ENCODE results near the gene ZKSCAN3. TPM values are rescaled to one million over a fixed set of nuclear protein-coding genes. Genes with fewer than 3 reads are reported as not detected.

ZKSCAN3 gene
- total and polyA plus RNA-seq, 10 of the 15 experiments (the other 5 are each of a cell fraction or from before 2014, with no cell fraction given): 0.86 to 4.3 (median 3.1) TPM

DNA sequence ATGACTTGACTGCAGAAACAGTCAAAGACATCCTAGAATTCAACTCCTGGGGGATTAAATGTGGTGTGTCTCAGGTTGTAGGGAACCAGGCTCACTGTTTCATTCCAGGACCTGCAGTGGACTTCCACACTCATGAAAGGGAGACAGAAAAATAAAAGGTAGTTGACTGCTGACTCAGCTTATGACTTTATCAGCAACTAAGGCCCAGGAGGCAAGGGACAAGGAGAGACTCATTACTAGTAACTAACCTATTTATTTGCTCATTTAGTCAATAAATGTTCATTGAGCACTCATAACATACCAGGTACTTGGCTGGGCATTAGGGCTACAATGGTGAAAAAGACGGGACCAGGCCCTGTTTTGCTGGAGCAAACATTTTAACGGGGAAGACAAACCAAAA, 16.7 kb upstream of the ZKSCAN3 start (continued):
- no peak for TF ChIP-seq ZBTB40 (IDR thresholded peaks at IDR 0.05; ENCODE audit: borderline replicate concordance)
- no peak for TF ChIP-seq HDAC6 (IDR thresholded peaks at IDR 0.05; ENCODE audit: unreplicated experiment)
- TF ChIP-seq USF2 (IDR thresholded peaks at IDR 0.05; ENCODE audit: borderline replicate concordance, low read depth, low read length): no peak
- TF ChIP-seq RAD21 (IDR thresholded peaks at IDR 0.05; ENCODE audit: insufficient read depth, low read depth, low read length): no peak
- no peak for TF ChIP-seq RFX5 (IDR thresholded peaks at IDR 0.05; ENCODE audit: low read depth, low read length)
- no peak for TF ChIP-seq POLR2A (IDR thresholded peaks at IDR 0.05; ENCODE audit: low read depth, low read length)
- TF ChIP-seq CREM (IDR thresholded peaks at IDR 0.05; ENCODE audit: low read depth): no peak
- TF ChIP-seq ZNF622 (IDR thresholded peaks at IDR 0.05): no peak
- no peak for TF ChIP-seq ZNF592 (IDR thresholded peaks at IDR 0.05)

Data from GM12878 (cell line).